ENCODE measurements around the gene SHLD2. TPM values are rescaled to one million over a fixed set of nuclear protein-coding genes. Genes with fewer than 3 reads are reported as not detected.
A peak's percentile ranks its signal among the peaks of the same experiment; 100 is the strongest.
"Not testable (repeated sequence)": the region's sequence is repeated elsewhere in the genome, so short reads cannot be mapped to it uniquely, and the experiment has no call there.

SHLD2 gene
- total and polyA plus RNA-seq, 5 donors, result 7.4 to 24.6 (median 16.5) TPM

- intact Hi-C loops (cut with DNase I), result no loop called here
- 94% methylated on average over 1 of the region's 1 CpG for WGBS
Observed at GRCh38 chr10:87085537-87085936, 9.5 kb upstream of the SHLD2 start.

GRCh38 chr10:87089746-87090145 is 5.3 kb upstream of the SHLD2 start:
- Histone ChIP-seq H3K4me1 (ENCODE audit: control insufficient read depth, insufficient read depth, low read length) (no peaks in the 10 kb centered on the region), H3K27ac (ENCODE audit: low read length) (no peak overlapping the region), H3K4me3 (ENCODE audit: low read length) (no peak overlapping the region), H3K27me3 (ENCODE audit: control insufficient read depth, insufficient read depth) (no peaks in the 10 kb centered on the region), H3K9me3 (ENCODE audit: control insufficient read depth, low read length) (no peaks in the 10 kb centered on the region)
- ATAC-seq (no peak), DNase-seq (no peak)
- intact Hi-C loops (cut with DNase I), result loop anchor here in 1 of 4 donors (10.0 kb wide), 1 partner anchor 115 kb away; no protein-coding TSS in a partner anchor
- 95% methylated on average over 4 of the region's 4 CpGs for WGBS

More at GRCh38 chr10:87085537-87085936, 9.5 kb upstream of the SHLD2 start:
- Histone ChIP-seq H3K4me3 (ENCODE audit: low read length) (no peak overlapping the region), H3K27me3 (ENCODE audit: control insufficient read depth, insufficient read depth) (no peaks in the 10 kb centered on the region), H3K9me3 (ENCODE audit: control insufficient read depth, low read length) (no peaks in the 10 kb centered on the region), H3K4me1 (ENCODE audit: control insufficient read depth, insufficient read depth, low read length) (no peaks in the 10 kb centered on the region), H3K27ac (ENCODE audit: low read length) (no peak overlapping the region)
- ATAC-seq, result no peak
- DNase-seq, result no peak

- Histone ChIP-seq H3K4me1 (ENCODE audit: control insufficient read depth, insufficient read depth, low read length) (no peaks in the 10 kb centered on the region), H3K27ac (ENCODE audit: low read length) (no peak overlapping the region), H3K4me3 (ENCODE audit: low read length) (no peak overlapping the region), H3K9me3 (ENCODE audit: control insufficient read depth, low read length) (no peaks in the 10 kb centered on the region), H3K27me3 (ENCODE audit: control insufficient read depth, insufficient read depth) (no peaks in the 10 kb centered on the region)
- ATAC-seq (no peak), DNase-seq (no peak)
- intact Hi-C loops (cut with DNase I), result loop anchor here in 1 of 4 donors (10.0 kb wide), 1 partner anchor 116 kb away; no protein-coding TSS in a partner anchor
- WGBS, result 72% methylated on average over 4 of the region's 4 CpGs
Observed at GRCh38 chr10:87090779-87091178, 4.2 kb upstream of the SHLD2 start.

GRCh38 chr10:87092376-87092860 is 2.6 kb upstream of the SHLD2 start:
- Histone ChIP-seq H3K27me3 (ENCODE audit: control insufficient read depth, insufficient read depth) (no peaks in the 10 kb centered on the region), H3K4me3 (ENCODE audit: low read length) (peak overlapping the region; percentile 61), H3K9me3 (ENCODE audit: control insufficient read depth, low read length) (no peaks in the 10 kb centered on the region), H3K27ac (ENCODE audit: low read length) (no peak overlapping the region), H3K4me1 (ENCODE audit: control insufficient read depth, insufficient read depth, low read length) (no peaks in the 10 kb centered on the region)
- DNase-seq, result no peak
- intact Hi-C loops (cut with DNase I), result loop anchor here in 1 of 4 donors (10.0 kb wide), 1 partner anchor 118 kb away; no protein-coding TSS in a partner anchor
- WGBS, result 23% methylated on average over 7 of the region's 7 CpGs
- no peak for ATAC-seq

- Histone ChIP-seq H3K4me3 (ENCODE audit: low read length) (peak overlapping the region; percentile 61), H3K27me3 (ENCODE audit: control insufficient read depth, insufficient read depth) (no peaks in the 10 kb centered on the region), H3K4me1 (ENCODE audit: control insufficient read depth, insufficient read depth, low read length) (no peaks in the 10 kb centered on the region), H3K9me3 (ENCODE audit: control insufficient read depth, low read length) (no peaks in the 10 kb centered on the region), H3K27ac (ENCODE audit: low read length) (peak overlapping the region; percentile 26)
- no peak for ATAC-seq
- no peak for DNase-seq
- 18% methylated on average over 9 of the region's 9 CpGs for WGBS
- intact Hi-C loops (cut with DNase I), result loop anchor here in 1 of 4 donors (10.0 kb wide), 1 partner anchor 118 kb away; no protein-coding TSS in a partner anchor
Observed at GRCh38 chr10:87092861-87093631, 2.0 kb upstream of the SHLD2 start.

- WGBS, result 1% methylated on average over 39 of the region's 39 CpGs
- DNase-seq (peak; percentile 66 to 87 (median 85)), ATAC-seq (peak; percentile 41 to 51)
- no peaks in the 10 kb centered on the region for H3K4me1 ChIP-seq (ENCODE audit: control insufficient read depth, insufficient read depth, low read length)
- no peaks in the 10 kb centered on the region for H3K9me3 ChIP-seq (ENCODE audit: control insufficient read depth, low read length)
- intact Hi-C loops (cut with DNase I), result loop anchor here in 1 of 4 donors (10.0 kb wide), 1 partner anchor 119 kb away; no protein-coding TSS in a partner anchor
- H3K27ac ChIP-seq (ENCODE audit: low read length), result peak overlapping the region; percentile 98
- H3K27me3 ChIP-seq (ENCODE audit: control insufficient read depth, insufficient read depth), result no peaks in the 10 kb centered on the region
- H3K4me3 ChIP-seq (ENCODE audit: low read length), result peak overlapping the region; percentile 61
Observed at GRCh38 chr10:87093632-87094372, 1.2 kb upstream of the SHLD2 start.

- DNase-seq (peak; percentile 92 to 95 (median 95)), ATAC-seq (peak; percentile 92 to 96)
- peak overlapping the region; percentile 84 for H3K27ac ChIP-seq (ENCODE audit: low read length)
- peak overlapping the region; percentile 61 for H3K4me3 ChIP-seq (ENCODE audit: low read length)
- intact Hi-C loops (cut with DNase I), result loop anchor here in 1 of 4 donors (10.0 kb wide), 1 partner anchor 121 kb away; no protein-coding TSS in a partner anchor
- no peaks in the 10 kb centered on the region for H3K27me3 ChIP-seq (ENCODE audit: control insufficient read depth, insufficient read depth)
- H3K4me1 ChIP-seq (ENCODE audit: control insufficient read depth, insufficient read depth, low read length), result no peaks in the 10 kb centered on the region
- 1% methylated on average over 60 of the region's 60 CpGs for WGBS
- no peaks in the 10 kb centered on the region for H3K9me3 ChIP-seq (ENCODE audit: control insufficient read depth, low read length)
Observed at GRCh38 chr10:87095236-87095945, 385 bp downstream of the SHLD2 start.

- WGBS, result 97% methylated on average over 2 of the region's 2 CpGs
- intact Hi-C loops (cut with DNase I), result no loop called here
- no peak overlapping the region for H3K4me3 ChIP-seq (ENCODE audit: low read length)
- ATAC-seq (no peak), DNase-seq (no peak)
- H3K9me3 ChIP-seq (ENCODE audit: control insufficient read depth, low read length), result no peaks in the 10 kb centered on the region
- H3K4me1 ChIP-seq (ENCODE audit: control insufficient read depth, insufficient read depth, low read length), result no peaks in the 10 kb centered on the region
- H3K27ac ChIP-seq (ENCODE audit: low read length), result no peak overlapping the region
- no peaks in the 10 kb centered on the region for H3K27me3 ChIP-seq (ENCODE audit: control insufficient read depth, insufficient read depth)
Observed at GRCh38 chr10:87101996-87102395, 7.0 kb downstream of the SHLD2 start.

- H3K4me1 ChIP-seq (ENCODE audit: control insufficient read depth, insufficient read depth, low read length); H3K9me3 ChIP-seq (ENCODE audit: control insufficient read depth, low read length); DNase-seq; H3K27ac ChIP-seq (ENCODE audit: low read length); intact Hi-C loops (cut with DNase I); H3K27me3 ChIP-seq (ENCODE audit: control insufficient read depth, insufficient read depth); ATAC-seq; H3K4me3 ChIP-seq (ENCODE audit: low read length): not testable (repeated sequence)
- 94% methylated on average over 8 of the region's 8 CpGs for WGBS
Observed at GRCh38 chr10:87104727-87105126, 9.7 kb downstream of the SHLD2 start.

GRCh38 chr10:87105446-87106124 is 10.6 kb downstream of the SHLD2 start:
- ATAC-seq, result no peak
- Histone ChIP-seq H3K4me3 (ENCODE audit: low read length) (no peak overlapping the region), H3K27ac (ENCODE audit: low read length) (no peak overlapping the region), H3K27me3 (ENCODE audit: control insufficient read depth, insufficient read depth) (no peaks in the 10 kb centered on the region), H3K9me3 (ENCODE audit: control insufficient read depth, low read length) (no peaks in the 10 kb centered on the region), H3K4me1 (ENCODE audit: control insufficient read depth, insufficient read depth, low read length) (no peaks in the 10 kb centered on the region)
- intact Hi-C loops (cut with DNase I), result no loop called here
- DNase-seq, result no peak
- WGBS, result 90% methylated on average over 7 of the region's 7 CpGs

Measured in right cardiac atrium (tissue), 5 donors.